C4-2B (cell line): ENCODE results near the gene USP38.

Experiments
- CTCF ChIP-seq: fragments of 450-650 bp; conservative IDR thresholded peaks from 2 replicates; pipeline ENCODE4 v1.5.1; 2017; ENCODE audit warnings: mild to moderate bottlenecking
- ZFX ChIP-seq: fragments of 450-650 bp; IDR thresholded peaks from 2 replicates; pipeline ENCODE4 v1.6.1; 2017

DNA sequence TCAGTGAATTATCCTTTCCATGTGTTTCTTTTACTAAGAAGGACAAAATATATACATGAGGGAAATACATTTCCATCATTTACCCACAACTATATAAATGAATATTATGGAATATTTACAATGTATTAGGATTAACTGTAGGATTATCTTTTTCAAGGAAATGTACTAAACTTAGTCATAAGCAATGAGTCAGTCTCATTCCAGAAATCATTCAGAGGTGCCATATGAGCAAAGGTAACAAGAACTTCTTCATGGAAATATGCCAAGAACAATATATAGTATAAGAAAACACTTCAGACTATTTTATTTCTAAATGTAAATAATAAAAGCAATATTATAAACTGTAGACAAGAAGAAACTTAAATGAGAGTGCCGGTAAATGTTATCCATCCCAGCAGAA, 67.1 kb downstream of the USP38 start:
- TF ChIP-seq CTCF = no peak
- no peak for TF ChIP-seq ZFX
